WTC11 (cell line): ENCODE measurements around the gene EEA1. TPM values are rescaled to one million over a fixed set of nuclear protein-coding genes. Genes with fewer than 3 reads are reported as not detected.

Experiments
- ATAC-seq: fragments of 200-7000 bp; cut with Tn5 transposase; 2 replicates; pipeline ENCODE4 v1.10.0; 2021; ENCODE audit warnings: mild to moderate bottlenecking, moderate library complexity
- CTCF ChIA-PET: fragments of 300-600 bp; sonication (Branson Sonifier 250); formaldehyde crosslinking; loops from one replicate; lab custom pipeline; 2021; ENCODE audit warnings: antibody characterized with exemption; lab: Charles Lee
- POLR2A ChIA-PET: fragments of 350-600 bp; sonication (Branson Sonifier 250); formaldehyde crosslinking; loops from one replicate; lab custom pipeline; 2021; ENCODE audit warnings: antibody characterized with exemption; lab: Charles Lee
- DNase-seq: peaks from one replicate; pipeline ENCODE4 v3.0.0; 2021; ENCODE audit warnings: low spot score
- H3K27ac Mint-ChIP-seq: 2 replicates; pipeline ENCODE4 v1.8.0; 2021; ENCODE audit warnings: mixed read lengths
- H3K27me3 Mint-ChIP-seq: 2 replicates; pipeline ENCODE4 v1.8.0; 2021; ENCODE audit warnings: low read depth, mild to moderate bottlenecking, moderate library complexity, mixed read lengths
- H3K36me3 Mint-ChIP-seq: 2 replicates; pipeline ENCODE4 v1.8.0; 2021; ENCODE audit warnings: mixed read lengths
- H3K4me1 Mint-ChIP-seq: 2 replicates; pipeline ENCODE4 v1.8.0; 2022; ENCODE audit warnings: mixed read lengths
- H3K4me3 Mint-ChIP-seq: 2 replicates; pipeline ENCODE4 v1.8.0; 2021; ENCODE audit warnings: mild to moderate bottlenecking, moderate library complexity, mixed read lengths
- H3K9me3 Mint-ChIP-seq: 2 replicates; pipeline ENCODE4 v1.8.0; 2021; ENCODE audit warnings: mixed read lengths
- AFF4 ChIP-seq: sonication (generic); formaldehyde crosslinking; IDR thresholded peaks from 2 replicates; pipeline ENCODE4 v1.8.1; 2023; ENCODE audit warnings: mild to moderate bottlenecking, missing genetic modification reagents, borderline replicate concordance
- ERG ChIP-seq: fragments of 250-450 bp; sonication (Bioruptor Pico); IDR thresholded peaks from 2 replicates; pipeline ENCODE4 v1.8.0; 2021; ENCODE audit warnings: mild to moderate bottlenecking
- GABPB1 ChIP-seq: sonication (generic); formaldehyde crosslinking; IDR thresholded peaks from 2 replicates; pipeline ENCODE4 v1.8.1; 2023; ENCODE audit warnings: mild to moderate bottlenecking, missing genetic modification reagents
- HMGA2 ChIP-seq: fragments of 250-450 bp; sonication (Bioruptor Pico); IDR thresholded peaks from 2 replicates; pipeline ENCODE4 v1.4.0; 2021; ENCODE audit warnings: mild to moderate bottlenecking, moderate library complexity
- NFATC4 ChIP-seq: fragments of 250-450 bp; sonication (Bioruptor Pico); IDR thresholded peaks from 2 replicates; pipeline ENCODE4 v1.9.0; 2021; ENCODE audit warnings: mild to moderate bottlenecking
- NFE2L1 ChIP-seq: sonication (generic); formaldehyde crosslinking; IDR thresholded peaks from 2 replicates; pipeline ENCODE4 v1.8.1; 2023; ENCODE audit warnings: missing genetic modification reagents
- NFYB ChIP-seq: sonication (generic); formaldehyde crosslinking; conservative IDR thresholded peaks from 2 replicates; pipeline ENCODE4 v1.8.0; 2022; ENCODE audit warnings: low read depth, missing genetic modification reagents
- SMAD4 ChIP-seq: sonication (generic); formaldehyde crosslinking; IDR thresholded peaks from 2 replicates; pipeline ENCODE4 v1.8.0; 2022; ENCODE audit warnings: mild to moderate bottlenecking, missing genetic modification reagents
- SP1 ChIP-seq: sonication (generic); formaldehyde crosslinking; conservative IDR thresholded peaks from 2 replicates; pipeline ENCODE4 v1.8.1; 2022; ENCODE audit warnings: missing genetic modification reagents
- TP53 ChIP-seq: sonication (generic); formaldehyde crosslinking; IDR thresholded peaks from 2 replicates; pipeline ENCODE4 v1.8.1; 2023; ENCODE audit warnings: mild to moderate bottlenecking, missing genetic modification reagents
- ZNF317 ChIP-seq: sonication (generic); formaldehyde crosslinking; IDR thresholded peaks from 2 replicates; pipeline ENCODE4 v1.8.1; 2023; ENCODE audit warnings: low read depth, mild to moderate bottlenecking, moderate library complexity, missing genetic modification reagents, borderline replicate concordance
- ZNF396 ChIP-seq: fragments of 250-450 bp; sonication (Bioruptor Pico); IDR thresholded peaks from 2 replicates; pipeline ENCODE4 v1.8.0; 2021; ENCODE audit warnings: mild to moderate bottlenecking, moderate library complexity, borderline replicate concordance
- ZNF416 ChIP-seq: fragments of 250-450 bp; sonication (Bioruptor Pico); IDR thresholded peaks from 2 replicates; pipeline ENCODE4 v1.9.0; 2021; ENCODE audit warnings: mild to moderate bottlenecking, inconsistent platforms
- ZNF425 ChIP-seq: fragments of 250-450 bp; sonication (Bioruptor Pico); conservative IDR thresholded peaks from 2 replicates; pipeline ENCODE4 v1.9.0; 2021; ENCODE audit warnings: mild to moderate bottlenecking
- total RNA-seq: library from RNA; stranded (reverse); gene quantifications from 3 replicates; pipeline ENCODE4 v1.2.3, GENCODE V29; 2021
- TF ChIP-seq, protein P1 (sequence below): sonication (generic); formaldehyde crosslinking; IDR thresholded peaks from 2 replicates; pipeline ENCODE4 v1.8.1; 2023; ENCODE audit warnings: mild to moderate bottlenecking, missing genetic modification reagents, moderate library complexity

Gene EEA1
- total RNA-seq, 1 experiment from 2014 or later = 20.3 TPM

GRCh38 chr12:92955997-92956663, 27.0 kb upstream of the EEA1 start:
- POLR2A ChIA-PET = no interaction called here
- no peak overlapping the region for H3K27ac Mint-ChIP-seq
- TF ChIP-seq AFF4 (CRISPR knock-in tag) (no peak), ZNF416 (CRISPR knock-in tag) (no peak), GABPB1 (CRISPR knock-in tag) (no peak), ERG (CRISPR knock-in tag) (no peak), ZNF317 (no peak), HMGA2 (no peak), SP1 (no peak)
- TF ChIP-seq, protein P1, sequence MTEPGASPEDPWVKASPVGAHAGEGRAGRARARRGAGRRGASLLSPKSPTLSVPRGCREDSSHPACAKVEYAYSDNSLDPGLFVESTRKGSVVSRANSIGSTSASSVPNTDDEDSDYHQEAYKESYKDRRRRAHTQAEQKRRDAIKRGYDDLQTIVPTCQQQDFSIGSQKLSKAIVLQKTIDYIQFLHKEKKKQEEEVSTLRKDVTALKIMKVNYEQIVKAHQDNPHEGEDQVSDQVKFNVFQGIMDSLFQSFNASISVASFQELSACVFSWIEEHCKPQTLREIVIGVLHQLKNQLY (CRISPR knock-in tag) = no peak
- TF ChIP-seq, all 79 proteins: peak for 0
- Mint-ChIP-seq H3K4me1 (peaks cover 3% of the 10 kb centered on the region; the same call in 1 of the 2 replicates), H3K36me3 (peaks cover 21% of the 10 kb centered on the region), H3K4me3 (no peak overlapping the region), H3K27me3 (0 out of 2 replicates have a peak, but pooled peaks cover 3% of the 10 kb centered on the region), H3K9me3 (peaks cover 35% of the 10 kb centered on the region)
- CTCF ChIA-PET = interaction anchor here (0.6 kb wide), 1 partner anchor 222 kb away, joined by 3 read pairs; no protein-coding TSS in a partner anchor
- no peak for ATAC-seq
- DNase-seq = no peak

GRCh38 chr12:92953747-92954146, 24.7 kb upstream of the EEA1 start:
- peaks cover 40% of the 10 kb centered on the region for H3K9me3 Mint-ChIP-seq
- peaks cover 2% of the 10 kb centered on the region; the same call in 1 of the 2 replicates for H3K4me1 Mint-ChIP-seq
- no peak for TF ChIP-seq NFE2L1 (CRISPR knock-in tag)
- TF ChIP-seq SMAD4 (CRISPR knock-in tag) = no peak
- TF ChIP-seq ZNF396 (CRISPR knock-in tag) = no peak
- TF ChIP-seq TP53 (CRISPR knock-in tag) = no peak
- TF ChIP-seq NFYB (CRISPR knock-in tag) = no peak
- TF ChIP-seq HMGA2 = no peak
- no peak for TF ChIP-seq NFATC4 (CRISPR knock-in tag)
- no peak for TF ChIP-seq ZNF425 (CRISPR knock-in tag)
- CTCF ChIA-PET = no interaction called here
- POLR2A ChIA-PET = no interaction called here
- DNase-seq (no peak), ATAC-seq (no peak)
- 0 out of 2 replicates have a peak, but pooled peaks cover 3% of the 10 kb centered on the region for H3K27me3 Mint-ChIP-seq
- H3K4me3 Mint-ChIP-seq = no peak overlapping the region
- peaks cover 21% of the 10 kb centered on the region for H3K36me3 Mint-ChIP-seq
- H3K27ac Mint-ChIP-seq = no peak overlapping the region
